HG03025 (cell line): ENCODE data around the gene INTS4.
"Not testable (repeated sequence)": the region's sequence is repeated elsewhere in the genome, so short reads cannot be mapped to it uniquely, and the experiment has no call there.

ENCODE experiments used
- ATAC-seq: cut with Tn5 transposase; IDR thresholded peaks from one replicate; pipeline ENCODE4 v1.9.1; 2021; ENCODE audit warnings: mild to moderate bottlenecking, moderate library complexity; ENCODE audit not compliant: unreplicated experiment, low FRiP score

INTS4 gene

GRCh38 chr11:77994434-77995362, at the start of gene INTS4:
INTS4 (minus strand) TSS chr11:77994668; CDS start chr11:77994643, 25 bp downstream.
- ATAC-seq, result peak; percentile 98

GRCh38 chr11:78041843-78042440, 47.5 kb upstream of the INTS4 start:
- no peak for ATAC-seq

- not testable (repeated sequence) for ATAC-seq
These were observed 46.9 kb upstream of the INTS4 start for GRCh38 chr11:78041380-78041719.

- ATAC-seq, result no peak
These were observed 46.4 kb upstream of the INTS4 start for GRCh38 chr11:78040691-78041379.

DNA sequence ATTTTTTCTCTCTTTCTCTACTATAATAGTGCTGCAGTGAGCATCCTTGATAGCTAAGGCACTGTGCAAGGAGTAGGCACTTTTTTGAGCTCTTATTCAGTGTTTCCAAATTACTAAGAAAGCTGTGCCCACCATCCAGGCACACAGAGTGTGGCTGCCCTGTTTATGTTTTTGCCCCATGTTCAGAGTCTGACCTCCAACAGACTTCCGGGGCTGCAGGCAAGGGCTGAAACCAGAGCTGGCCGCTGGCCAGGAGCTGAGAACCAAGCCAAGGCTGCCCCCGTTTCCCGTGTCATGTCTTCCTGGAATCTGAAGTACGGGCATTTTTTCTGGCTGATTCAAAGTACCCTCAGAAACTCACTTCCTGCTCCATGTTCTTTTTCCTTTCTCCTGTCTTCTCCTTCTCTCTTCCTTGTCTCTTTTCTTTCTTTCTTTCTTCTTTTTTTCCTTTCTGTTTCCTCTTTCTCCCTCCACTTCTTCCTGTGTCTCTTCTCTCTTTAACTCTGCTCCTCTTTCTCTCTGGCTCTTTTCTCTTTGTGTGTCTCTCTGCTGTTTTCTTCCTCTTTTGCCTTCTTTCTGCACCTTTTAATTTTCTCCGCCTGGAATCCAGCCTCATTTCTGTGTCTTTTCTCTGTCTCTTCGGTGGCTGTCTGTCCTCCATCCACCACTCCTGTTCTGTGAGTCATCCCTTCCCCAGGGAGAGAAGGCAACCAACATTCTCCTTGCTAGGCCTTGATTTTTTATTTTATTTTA, 45.6 kb upstream of the INTS4 start:
- no peak for ATAC-seq

- no peak for ATAC-seq
These were observed 45.0 kb upstream of the INTS4 start for GRCh38 chr11:78039391-78039918.

- ATAC-seq, result no peak
These were observed 44.3 kb upstream of the INTS4 start for GRCh38 chr11:78038697-78039313.

GRCh38 chr11:78037825-78038620, 43.6 kb upstream of the INTS4 start:
- ATAC-seq, result no peak

GRCh38 chr11:78037056-78037455, 42.6 kb upstream of the INTS4 start:
- ATAC-seq, result no peak

DNA sequence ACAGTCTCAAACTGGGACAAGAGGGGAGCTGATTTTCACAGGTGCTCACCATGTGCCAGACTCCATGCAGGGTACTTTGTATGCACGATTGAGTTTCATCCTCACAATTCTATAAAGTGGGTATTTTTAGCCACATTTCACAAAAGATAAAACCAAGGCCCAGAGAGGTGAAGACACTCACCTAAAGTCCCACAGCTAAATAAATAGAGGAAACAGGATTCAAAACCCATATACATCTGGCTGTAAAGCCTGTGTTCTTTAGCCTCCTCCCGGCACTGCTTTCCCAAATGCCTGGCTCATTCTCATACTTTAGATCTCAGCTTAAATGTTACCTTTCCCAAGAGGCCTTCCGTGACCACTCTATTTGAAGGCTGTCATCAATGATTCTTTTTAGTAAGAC, 41.8 kb upstream of the INTS4 start:
- ATAC-seq, result no peak

DNA sequence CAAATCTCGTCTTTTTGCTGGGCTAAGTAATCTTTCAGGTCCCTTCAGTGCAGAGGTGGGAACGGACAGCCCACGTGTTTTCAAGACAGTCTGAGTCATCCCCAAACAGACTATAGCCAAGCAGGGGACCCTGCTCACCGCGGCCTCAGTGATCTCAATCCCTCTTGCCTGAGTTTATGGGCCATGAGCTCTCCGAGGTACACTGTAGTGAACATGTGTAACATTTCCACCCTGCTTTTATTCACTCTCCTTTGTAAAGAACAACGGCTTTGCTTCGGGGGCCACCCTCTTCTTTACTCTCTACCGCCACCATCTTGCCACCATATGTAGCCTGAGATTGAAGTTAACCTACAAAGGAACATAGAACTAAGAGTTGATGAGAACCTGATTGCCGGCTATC, 40.2 kb upstream of the INTS4 start:
- no peak for ATAC-seq

DNA sequence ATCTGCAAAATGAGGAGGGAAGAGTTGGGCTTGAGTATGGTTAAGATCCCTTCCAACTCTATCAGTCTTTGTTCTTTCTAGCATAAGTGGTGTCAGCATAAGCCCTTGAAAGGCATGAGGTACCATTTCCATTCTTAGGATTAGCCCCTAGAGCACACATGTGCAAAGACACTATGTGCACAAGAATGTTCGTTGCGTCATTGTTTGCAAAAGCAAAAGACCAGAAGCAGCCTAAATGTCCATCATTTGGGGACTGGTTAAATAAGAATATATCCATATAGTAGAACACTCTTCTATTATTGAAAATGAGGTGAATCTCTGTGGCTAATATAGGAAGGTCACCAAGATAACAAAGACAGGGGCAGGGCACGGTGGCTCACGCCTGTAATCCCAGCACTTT, 38.6 kb upstream of the INTS4 start:
- ATAC-seq, result no peak

DNA sequence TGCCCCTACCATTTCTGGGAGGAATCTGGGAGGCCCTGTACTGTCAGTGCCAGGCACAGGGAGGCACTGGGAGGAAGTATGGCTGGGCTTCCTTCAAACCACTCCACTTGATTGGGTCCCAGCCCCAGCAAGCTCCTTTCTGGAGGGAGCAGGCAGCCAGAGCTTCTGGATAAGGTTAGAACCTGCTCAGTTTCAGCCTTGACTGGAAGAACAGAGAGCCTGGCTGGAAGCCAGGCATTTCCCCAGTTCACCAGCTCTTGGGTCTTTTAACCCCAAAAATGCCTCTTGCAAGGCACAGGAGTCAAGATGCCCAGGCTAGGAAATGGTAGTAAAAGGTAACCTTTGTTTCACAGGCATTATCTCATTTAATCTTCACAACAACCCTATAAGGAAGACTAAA, 37.6 kb upstream of the INTS4 start:
- no peak for ATAC-seq

DNA sequence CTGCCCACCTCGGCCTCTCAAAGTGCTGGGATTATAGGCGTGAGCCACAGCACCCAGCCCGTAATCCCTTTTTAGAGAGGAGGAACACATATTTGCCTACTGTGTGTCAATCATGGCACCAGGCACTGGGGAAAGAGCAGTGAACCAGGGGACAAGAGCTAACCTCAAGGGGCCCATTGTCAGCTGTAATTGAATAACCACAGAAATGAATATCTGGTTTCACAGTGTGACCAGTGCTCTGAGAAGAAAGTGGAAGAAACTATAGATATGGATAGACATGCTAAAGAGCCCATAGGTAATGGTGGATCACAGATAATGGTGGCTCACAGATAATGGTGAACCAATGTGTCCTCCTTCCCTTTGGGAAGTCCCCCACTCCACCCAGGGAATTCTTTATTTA, 37.2 kb upstream of the INTS4 start:
- no peak for ATAC-seq

GRCh38 chr11:78030429-78031325, 36.2 kb upstream of the INTS4 start:
- ATAC-seq, result no peak

DNA sequence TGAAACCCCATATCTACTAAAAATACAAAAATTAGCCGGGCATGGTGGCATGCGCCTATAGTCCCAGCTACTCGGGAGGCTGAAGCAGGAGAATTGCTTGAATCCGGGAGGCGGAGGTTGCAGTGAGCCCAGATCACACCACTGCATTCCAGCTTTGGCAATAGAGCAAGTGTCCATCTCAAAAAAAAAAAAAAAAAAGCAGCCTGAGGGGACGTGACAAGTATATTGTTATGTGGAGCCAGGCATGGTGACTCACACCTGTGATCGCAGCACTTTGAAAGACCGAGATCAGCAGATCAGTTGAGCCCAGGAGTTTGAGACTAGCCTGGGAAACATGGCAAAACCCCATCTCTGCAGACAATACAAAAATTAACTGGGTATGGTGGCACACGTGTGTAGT, 34.0 kb upstream of the INTS4 start:
- not testable (repeated sequence) for ATAC-seq

GRCh38 chr11:78027759-78028158, 33.3 kb upstream of the INTS4 start:
- no peak for ATAC-seq

DNA sequence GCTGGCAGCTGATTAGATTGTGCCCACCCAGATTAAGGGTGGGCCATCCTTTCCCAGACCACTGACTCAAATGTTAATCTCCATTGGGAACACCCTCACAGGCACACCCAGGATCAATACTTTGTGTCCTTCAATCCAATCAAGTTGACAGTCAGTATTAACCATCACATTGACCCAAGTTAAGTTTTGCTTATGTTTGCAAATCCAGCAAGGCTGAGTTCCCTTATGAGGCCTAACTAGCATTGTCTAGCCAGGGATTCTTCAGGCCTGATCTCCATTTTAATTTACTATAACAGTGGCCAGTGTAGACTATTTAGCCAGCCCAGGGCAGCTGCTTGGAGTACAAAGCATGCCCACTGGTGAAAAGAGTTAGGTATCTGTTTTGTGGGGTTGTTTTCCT, 30.9 kb upstream of the INTS4 start:
- ATAC-seq, result no peak
